Measurements from ENCODE around the gene TXNIP.

DNA sequence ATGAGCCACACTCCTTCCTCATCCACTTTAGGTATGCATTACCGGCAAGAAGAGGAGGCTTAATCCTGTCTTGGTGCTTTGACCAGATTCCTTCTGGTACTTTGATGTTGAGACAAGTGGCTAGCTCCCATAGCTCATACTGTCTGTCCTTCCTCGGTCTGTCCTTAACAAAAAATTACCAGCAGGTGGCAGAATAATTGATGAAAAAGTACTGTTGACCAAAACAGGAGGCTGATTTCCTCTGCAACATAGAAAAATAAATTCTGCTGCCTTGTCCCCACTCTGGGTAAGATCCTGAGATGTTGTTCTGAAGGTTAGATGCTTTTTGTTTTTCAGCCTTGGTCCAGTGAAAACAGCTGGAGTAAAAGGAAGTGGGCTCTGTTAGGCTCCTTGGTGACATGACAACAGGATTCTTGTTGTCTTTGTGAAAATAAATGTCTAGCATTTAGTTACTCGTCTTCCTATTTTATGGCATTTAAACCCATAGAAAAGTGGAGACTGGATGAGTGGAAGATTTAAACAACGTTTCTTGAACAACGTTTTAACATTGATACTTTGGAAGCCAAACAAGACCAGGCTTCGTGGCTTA is 36.3 kb upstream of the TXNIP start:
- TF ChIP-seq POLR2A (IDR thresholded peaks at IDR 0.05) (no peak), POLR2AphosphoS5 (IDR thresholded peaks at IDR 0.05; ENCODE audit: insufficient read depth in 1 of 2, low read depth in 1 of 2) (no peak)
- TF ChIP-seq, protein P1, sequence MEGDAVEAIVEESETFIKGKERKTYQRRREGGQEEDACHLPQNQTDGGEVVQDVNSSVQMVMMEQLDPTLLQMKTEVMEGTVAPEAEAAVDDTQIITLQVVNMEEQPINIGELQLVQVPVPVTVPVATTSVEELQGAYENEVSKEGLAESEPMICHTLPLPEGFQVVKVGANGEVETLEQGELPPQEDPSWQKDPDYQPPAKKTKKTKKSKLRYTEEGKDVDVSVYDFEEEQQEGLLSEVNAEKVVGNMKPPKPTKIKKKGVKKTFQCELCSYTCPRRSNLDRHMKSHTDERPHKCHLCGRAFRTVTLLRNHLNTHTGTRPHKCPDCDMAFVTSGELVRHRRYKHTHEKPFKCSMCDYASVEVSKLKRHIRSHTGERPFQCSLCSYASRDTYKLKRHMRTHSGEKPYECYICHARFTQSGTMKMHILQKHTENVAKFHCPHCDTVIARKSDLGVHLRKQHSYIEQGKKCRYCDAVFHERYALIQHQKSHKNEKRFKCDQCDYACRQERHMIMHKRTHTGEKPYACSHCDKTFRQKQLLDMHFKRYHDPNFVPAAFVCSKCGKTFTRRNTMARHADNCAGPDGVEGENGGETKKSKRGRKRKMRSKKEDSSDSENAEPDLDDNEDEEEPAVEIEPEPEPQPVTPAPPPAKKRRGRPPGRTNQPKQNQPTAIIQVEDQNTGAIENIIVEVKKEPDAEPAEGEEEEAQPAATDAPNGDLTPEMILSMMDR (IDR thresholded peaks at IDR 0.05): peak in 1 of 3 experiments; percentile 30

Measured in vagina (tissue), 2 donors.